NB4 (cell line): ENCODE data around the gene IGF1.

Experiments
- DNase-seq: peaks from one replicate; pipeline ENCODE4 v3.0.0; 2010; ENCODE audit warnings: low read depth
- H3K4me3 ChIP-seq: one replicate; pipeline ENCODE4 v1.5.1; 2011; ENCODE audit warnings: mild to moderate bottlenecking, low read depth, low read length, moderate library complexity
- CTCF ChIP-seq: IDR thresholded peaks from one replicate; pipeline ENCODE4 v1.5.1; 2012; ENCODE audit warnings: low read depth, low read length
- MAX ChIP-seq: IDR thresholded peaks from 2 replicates; pipeline ENCODE4 v1.6.1; 2011; ENCODE audit warnings: low read depth, low read length
- MYC ChIP-seq: IDR thresholded peaks from 2 replicates; pipeline ENCODE4 v1.6.1; 2011; ENCODE audit warnings: low read depth, low read length
- POLR2A ChIP-seq: IDR thresholded peaks from 2 replicates; pipeline ENCODE4 v1.6.1; 2011; ENCODE audit warnings: mild to moderate bottlenecking; ENCODE audit not compliant: insufficient read length; ENCODE audit errors: extremely low read depth

IGF1 gene

DNA sequence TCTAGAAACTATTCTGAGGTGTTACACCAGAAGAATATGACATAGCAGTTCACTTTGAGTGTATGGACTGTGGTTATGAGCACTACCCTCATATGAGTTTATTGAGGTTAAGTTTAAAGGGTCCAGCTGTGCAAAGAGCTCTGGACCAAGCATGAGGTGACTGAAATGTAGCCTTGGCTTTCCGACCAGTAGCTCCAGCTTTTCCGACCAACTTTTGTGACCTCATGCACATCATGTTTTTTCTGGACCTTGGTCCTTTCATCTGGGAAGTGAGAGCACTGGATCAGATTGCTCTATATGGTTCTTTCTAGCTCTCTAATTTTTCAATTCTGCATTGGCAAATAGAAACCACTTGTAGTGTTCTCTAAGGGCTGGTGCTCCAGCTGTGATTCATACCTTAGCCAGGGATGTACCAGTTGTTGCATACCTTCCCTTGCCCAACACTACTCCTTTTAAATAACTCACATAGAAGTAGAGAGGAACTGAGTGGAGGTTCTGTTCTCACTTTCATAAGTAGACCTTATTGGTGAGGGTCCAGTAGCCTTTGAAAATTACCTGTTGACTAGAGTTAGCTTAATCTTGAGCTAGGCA lies 16.6 kb downstream of the IGF1 start:
- TF ChIP-seq CTCF (no peak), MAX (no peak), MYC (no peak), POLR2A (no peak)
- no peak for DNase-seq
- H3K4me3 ChIP-seq = no peak overlapping the region

- no peak overlapping the region for H3K4me3 ChIP-seq
- TF ChIP-seq POLR2A (no peak), CTCF (no peak), MYC (no peak), MAX (no peak)
- no peak for DNase-seq
These were observed 17.4 kb downstream of the IGF1 start for GRCh38 chr12:102462795-102463465.

DNA sequence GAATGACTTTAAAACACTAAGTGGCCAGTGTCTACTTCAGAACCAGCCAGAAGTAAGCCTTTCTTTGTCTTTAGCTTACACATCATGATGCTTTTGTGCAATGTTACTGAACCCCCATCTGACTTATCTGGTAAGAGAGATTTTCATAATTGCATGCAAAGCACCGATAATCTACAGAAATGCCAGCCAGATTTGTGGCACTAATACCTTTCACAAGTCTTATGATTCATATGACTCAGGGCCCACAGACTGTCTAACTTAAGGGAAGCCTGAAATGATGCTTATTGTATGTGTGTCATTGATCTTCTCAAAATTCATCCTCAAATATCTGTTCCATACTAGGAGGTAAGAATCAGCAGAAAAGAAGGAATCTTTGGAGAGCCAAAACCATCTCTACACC lies 18.0 kb downstream of the IGF1 start:
- DNase-seq = no peak
- TF ChIP-seq POLR2A = no peak
- no peak for TF ChIP-seq MYC
- no peak for TF ChIP-seq MAX
- TF ChIP-seq CTCF = no peak
- no peak overlapping the region for H3K4me3 ChIP-seq

DNA sequence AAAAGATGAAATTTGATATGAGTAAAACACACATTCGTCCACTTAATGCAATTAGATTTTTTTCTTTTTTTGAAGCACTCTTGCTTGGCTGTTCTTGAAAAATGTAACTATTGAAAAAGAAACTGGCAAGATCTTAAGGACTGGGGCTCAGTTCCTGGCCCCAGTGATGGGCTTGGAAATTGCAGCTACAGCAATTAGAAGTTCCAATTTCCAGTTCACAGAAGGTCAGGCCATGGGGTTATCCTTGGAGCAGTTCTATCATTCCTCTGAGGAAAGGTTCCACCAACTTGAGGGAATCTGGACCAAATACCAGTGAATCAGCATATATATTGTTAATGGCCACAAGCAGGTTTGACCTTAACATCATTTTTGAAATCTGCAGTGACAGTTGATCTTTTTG lies 18.9 kb downstream of the IGF1 start:
- DNase-seq = no peak
- no peak overlapping the region for H3K4me3 ChIP-seq
- TF ChIP-seq MYC (no peak), MAX (no peak), CTCF (no peak), POLR2A (no peak)

DNA sequence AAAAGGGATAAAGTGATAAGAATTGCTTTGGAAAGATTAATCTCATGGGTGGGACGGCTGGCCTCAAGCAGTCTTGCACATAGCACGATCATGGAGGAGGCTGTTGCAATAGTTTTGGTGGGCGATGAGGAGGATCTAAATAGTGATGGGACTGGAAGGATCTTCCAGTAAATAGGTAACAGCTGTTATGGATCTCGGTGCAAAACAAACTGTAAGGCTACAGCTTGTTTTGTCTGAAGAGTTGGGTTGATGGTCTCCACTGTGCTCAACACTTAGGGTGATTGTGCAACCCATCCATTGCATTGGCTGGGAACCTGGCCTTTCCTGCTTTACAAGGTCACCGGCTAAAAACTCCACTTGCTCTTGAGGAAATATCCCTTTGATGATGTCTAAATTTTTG lies 21.0 kb downstream of the IGF1 start:
- no peak for TF ChIP-seq MAX
- no peak for TF ChIP-seq CTCF
- no peak for TF ChIP-seq POLR2A
- no peak for TF ChIP-seq MYC
- DNase-seq = no peak
- no peak overlapping the region for H3K4me3 ChIP-seq
